RWPE2 (cell line): ENCODE data around the gene H6PD.

Experiments used
- ATAC-seq: fragments of 200-7000 bp; cut with Tn5 transposase; 3 replicates; pipeline ENCODE4 v1.9.1; 2021; ENCODE audit warnings: low read depth
- DNase-seq: peaks from one replicate; pipeline ENCODE4 v3.0.0-alpha.2; 2020; ENCODE audit warnings: low spot score
- H3K27ac ChIP-seq: fragments of 450-650 bp; 2 replicates; pipeline ENCODE4 v1.5.1; 2017; ENCODE audit warnings: mild to moderate bottlenecking; ENCODE audit not compliant: poor library complexity, severe bottlenecking
- H3K27me3 ChIP-seq: fragments of 250-450 bp; sonication (Bioruptor Pico); 2 replicates; pipeline ENCODE4 v1.5.1; 2021; ENCODE audit warnings: mild to moderate bottlenecking, moderate library complexity; ENCODE audit not compliant: insufficient read depth, poor library complexity, severe bottlenecking
- H3K36me3 ChIP-seq: fragments of 250-450 bp; sonication (Bioruptor Pico); 2 replicates; pipeline ENCODE4 v1.5.1; 2020; ENCODE audit warnings: low read depth, mild to moderate bottlenecking, moderate library complexity
- H3K4me1 ChIP-seq: fragments of 250-450 bp; sonication (Bioruptor Pico); 2 replicates; pipeline ENCODE4 v1.5.1; 2021; ENCODE audit warnings: mild to moderate bottlenecking, moderate library complexity; ENCODE audit not compliant: insufficient read depth, poor library complexity, severe bottlenecking
- H3K4me3 ChIP-seq: fragments of 250-450 bp; sonication (Bioruptor Pico); 2 replicates; pipeline ENCODE4 v1.5.1; 2021; ENCODE audit warnings: mild to moderate bottlenecking, moderate library complexity; ENCODE audit not compliant: severe bottlenecking
- H3K9me3 ChIP-seq: fragments of 250-450 bp; sonication (Bioruptor Pico); 2 replicates; pipeline ENCODE4 v1.5.1; 2021; ENCODE audit warnings: mild to moderate bottlenecking, moderate library complexity; ENCODE audit not compliant: severe bottlenecking
- CTCF ChIP-seq: fragments of 450-650 bp; IDR thresholded peaks from one replicate; pipeline ENCODE4 v1.5.1; 2017; ENCODE audit warnings: mild to moderate bottlenecking, moderate library complexity; ENCODE audit not compliant: poor library complexity, severe bottlenecking

Gene H6PD

GRCh38 chr1:9265037-9265436 lies 30.5 kb downstream of the H6PD start:
- Histone ChIP-seq H3K9me3 (no peaks in the 10 kb centered on the region), H3K36me3 (no peaks in the 10 kb centered on the region), H3K27ac (no peak overlapping the region), H3K27me3 (no peaks in the 10 kb centered on the region), H3K4me3 (no peak overlapping the region), H3K4me1 (no peaks in the 10 kb centered on the region)
- ATAC-seq = no peak
- no peak for TF ChIP-seq CTCF
- DNase-seq = no peak

GRCh38 chr1:9265968-9266367 lies 31.4 kb downstream of the H6PD start:
- no peak for ATAC-seq
- TF ChIP-seq CTCF = no peak
- H3K4me3 ChIP-seq = no peak overlapping the region
- H3K4me1 ChIP-seq = peaks cover 7% of the 10 kb centered on the region
- no peaks in the 10 kb centered on the region for H3K36me3 ChIP-seq
- no peak for DNase-seq
- no peaks in the 10 kb centered on the region for H3K27me3 ChIP-seq
- H3K27ac ChIP-seq = no peak overlapping the region
- no peaks in the 10 kb centered on the region for H3K9me3 ChIP-seq

- no peaks in the 10 kb centered on the region for H3K27me3 ChIP-seq
- H3K27ac ChIP-seq = no peak overlapping the region
- no peaks in the 10 kb centered on the region for H3K36me3 ChIP-seq
These were observed 32.7 kb downstream of the H6PD start for GRCh38 chr1:9267352-9267686.

GRCh38 chr1:9267827-9268581 lies 33.4 kb downstream of the H6PD start:
- DNase-seq (no peak), ATAC-seq (no peak)
- Histone ChIP-seq H3K27me3 (no peaks in the 10 kb centered on the region), H3K36me3 (no peaks in the 10 kb centered on the region), H3K9me3 (no peaks in the 10 kb centered on the region), H3K4me1 (peaks cover 7% of the 10 kb centered on the region), H3K4me3 (no peak overlapping the region), H3K27ac (no peak overlapping the region)
- no peak for TF ChIP-seq CTCF

More at GRCh38 chr1:9267352-9267686, 32.7 kb downstream of the H6PD start:
- no peaks in the 10 kb centered on the region for H3K9me3 ChIP-seq
- DNase-seq = no peak
- ATAC-seq = no peak
- H3K4me1 ChIP-seq = peaks cover 7% of the 10 kb centered on the region
- no peak overlapping the region for H3K4me3 ChIP-seq
- peak; percentile 58 for TF ChIP-seq CTCF

GRCh38 chr1:9269078-9269501 lies 34.5 kb downstream of the H6PD start:
- Histone ChIP-seq H3K27ac (no peak overlapping the region), H3K36me3 (no peaks in the 10 kb centered on the region), H3K27me3 (no peaks in the 10 kb centered on the region), H3K4me1 (peaks cover 7% of the 10 kb centered on the region), H3K4me3 (no peak overlapping the region), H3K9me3 (no peaks in the 10 kb centered on the region)
- TF ChIP-seq CTCF = no peak
- DNase-seq (no peak), ATAC-seq (peak; percentile 17; the same call in 1 of the 3 replicates)
